ENCODE measurements around the gene ZNF462. TPM values are rescaled to one million over a fixed set of nuclear protein-coding genes. Genes with fewer than 3 reads are reported as not detected.

The ZNF462 gene
- total and polyA plus RNA-seq, 4 donors, result 30.6 to 61.7 (median 41.7) TPM

DNA sequence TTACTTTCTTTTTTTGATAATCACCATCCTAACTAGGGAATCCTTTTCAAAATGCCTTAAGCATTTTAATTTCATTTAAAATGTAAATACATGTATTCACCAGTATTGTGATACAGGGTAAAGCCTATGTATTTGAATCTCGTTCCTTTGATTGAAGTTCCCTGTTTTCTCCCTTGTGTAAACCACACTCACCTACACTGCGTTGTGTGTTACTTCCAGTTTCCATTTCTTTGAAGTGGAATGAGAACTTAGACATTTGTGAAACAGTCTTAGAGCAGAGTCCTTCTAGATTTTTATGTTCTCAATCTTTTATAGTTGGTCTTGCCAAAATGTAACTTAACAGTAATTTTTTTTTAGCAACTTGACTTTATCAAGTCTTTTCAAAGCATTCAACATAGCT lies 101.4 kb downstream of the ZNF462 start:
- H3K36me3 ChIP-seq (ENCODE audit: control insufficient read depth, insufficient read depth, low read length), result no peaks in the 10 kb centered on the region
- H3K4me3 ChIP-seq (ENCODE audit: low read depth, low read length), result no peak overlapping the region
- H3K27ac ChIP-seq (ENCODE audit: low read depth, low read length), result no peak overlapping the region
- H3K4me1 ChIP-seq (ENCODE audit: control insufficient read depth, insufficient read depth, low read length), result no peaks in the 10 kb centered on the region
- no peak for DNase-seq (ENCODE audit: low read depth in 4 of 6, low spot score in 6 of 6)
- WGBS (ENCODE audit: insufficient coverage), result no CpG with 5 or more reads among the region's 2 CpGs
- H3K27me3 ChIP-seq (ENCODE audit: control insufficient read depth, insufficient read depth, low read length), result no peaks in the 10 kb centered on the region
- H3K9me3 ChIP-seq (ENCODE audit: control insufficient read depth, insufficient read depth, low read length), result no peaks in the 10 kb centered on the region

DNA sequence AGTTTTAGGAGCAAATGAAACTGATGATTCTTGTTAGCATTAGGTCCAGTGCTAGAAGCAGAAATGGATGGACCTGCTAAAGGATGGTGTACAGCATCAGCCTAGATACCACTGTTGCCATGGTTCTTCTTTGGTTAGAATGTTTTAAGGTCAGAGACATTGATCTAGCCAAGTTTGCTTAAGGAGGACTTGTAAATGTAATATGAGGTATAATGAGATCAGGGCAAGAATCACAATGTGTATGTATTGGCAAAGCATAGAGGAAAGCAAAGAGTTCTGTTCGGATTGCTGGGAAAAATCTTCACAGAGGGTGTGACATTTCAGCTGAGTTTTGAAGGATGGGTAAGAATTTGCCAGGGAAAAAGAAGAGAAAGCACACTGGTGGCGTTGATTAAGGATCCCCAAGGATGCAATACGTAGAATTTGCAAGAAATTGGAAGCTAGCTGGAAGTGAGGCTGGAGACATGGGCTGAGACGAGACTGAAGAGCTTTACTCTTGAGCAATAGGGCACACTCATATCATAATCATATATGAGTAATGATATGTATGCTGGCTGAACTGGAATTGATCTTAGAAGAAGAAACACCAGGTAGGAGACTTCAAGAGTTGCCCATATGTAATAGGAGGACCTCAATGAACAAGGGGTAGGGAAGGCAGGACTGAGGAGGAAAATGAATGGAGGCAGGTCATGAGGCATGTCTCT lies 102.0 kb downstream of the ZNF462 start:
- Histone ChIP-seq H3K27ac (ENCODE audit: low read depth, low read length) (no peak overlapping the region), H3K4me3 (ENCODE audit: low read depth, low read length) (no peak overlapping the region), H3K27me3 (ENCODE audit: control insufficient read depth, insufficient read depth, low read length) (no peaks in the 10 kb centered on the region), H3K4me1 (ENCODE audit: control insufficient read depth, insufficient read depth, low read length) (no peaks in the 10 kb centered on the region), H3K36me3 (ENCODE audit: control insufficient read depth, insufficient read depth, low read length) (no peaks in the 10 kb centered on the region), H3K9me3 (ENCODE audit: control insufficient read depth, insufficient read depth, low read length) (no peaks in the 10 kb centered on the region)
- DNase-seq (ENCODE audit: low read depth in 4 of 6, low spot score in 6 of 6), result no peak
- 100% methylated on average over 2 of the region's 4 CpGs for WGBS (ENCODE audit: insufficient coverage)

DNA sequence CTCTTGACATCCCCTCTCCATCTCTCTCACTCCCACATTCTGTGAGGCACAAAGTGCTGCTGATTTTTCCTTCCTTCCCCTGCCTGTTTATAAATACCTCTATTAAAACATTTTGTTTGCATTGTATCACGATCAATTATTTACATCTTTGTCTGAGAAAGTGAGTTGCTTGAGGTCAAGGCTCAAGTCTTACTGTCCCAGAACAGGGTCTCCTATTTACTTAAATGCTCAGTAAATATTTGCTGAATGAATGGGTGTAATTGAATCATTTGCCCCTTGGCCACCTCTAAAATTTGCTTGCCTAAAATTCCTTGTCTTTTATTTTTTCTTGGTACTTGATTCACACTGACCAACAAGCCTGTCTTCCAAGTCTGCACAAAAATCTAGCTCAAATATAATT lies 103.5 kb downstream of the ZNF462 start:
- no peaks in the 10 kb centered on the region for H3K36me3 ChIP-seq (ENCODE audit: control insufficient read depth, insufficient read depth, low read length)
- H3K4me3 ChIP-seq (ENCODE audit: low read depth, low read length), result no peak overlapping the region
- H3K27me3 ChIP-seq (ENCODE audit: control insufficient read depth, insufficient read depth, low read length), result no peaks in the 10 kb centered on the region
- H3K9me3 ChIP-seq (ENCODE audit: control insufficient read depth, insufficient read depth, low read length), result no peaks in the 10 kb centered on the region
- no CpG with 5 or more reads among the region's 1 CpG for WGBS (ENCODE audit: insufficient coverage)
- peaks cover 2% of the 10 kb centered on the region for H3K4me1 ChIP-seq (ENCODE audit: control insufficient read depth, insufficient read depth, low read length)
- no peak for DNase-seq (ENCODE audit: low read depth in 4 of 6, low spot score in 6 of 6)
- H3K27ac ChIP-seq (ENCODE audit: low read depth, low read length), result no peak overlapping the region

DNA sequence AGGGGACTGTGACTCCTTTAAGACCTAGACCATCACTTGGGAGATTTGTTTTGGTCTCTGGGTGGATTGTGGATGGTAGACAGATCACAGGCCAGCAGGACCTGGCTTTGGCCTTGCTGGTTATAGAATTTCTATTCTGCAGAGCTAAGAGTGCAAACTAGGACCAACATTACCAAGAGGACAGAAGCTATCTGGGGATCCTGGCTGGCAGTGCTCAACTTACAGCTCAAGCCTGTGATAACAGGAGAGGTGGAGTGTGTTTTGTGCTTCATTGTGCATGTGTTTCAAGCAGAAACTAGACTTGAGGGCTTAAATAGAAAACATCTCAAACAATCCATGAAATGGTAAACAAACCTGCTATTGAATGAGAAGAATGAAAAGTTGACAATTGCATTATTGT lies 106.7 kb downstream of the ZNF462 start:
- no peak overlapping the region for H3K4me3 ChIP-seq (ENCODE audit: low read depth, low read length)
- H3K36me3 ChIP-seq (ENCODE audit: control insufficient read depth, insufficient read depth, low read length), result peaks cover 12% of the 10 kb centered on the region
- H3K27ac ChIP-seq (ENCODE audit: low read depth, low read length), result no peak overlapping the region
- peaks cover 2% of the 10 kb centered on the region for H3K4me1 ChIP-seq (ENCODE audit: control insufficient read depth, insufficient read depth, low read length)
- H3K9me3 ChIP-seq (ENCODE audit: control insufficient read depth, insufficient read depth, low read length), result no peaks in the 10 kb centered on the region
- DNase-seq (ENCODE audit: low read depth in 4 of 6, low spot score in 6 of 6), result no peak
- no peaks in the 10 kb centered on the region for H3K27me3 ChIP-seq (ENCODE audit: control insufficient read depth, insufficient read depth, low read length)

DNA sequence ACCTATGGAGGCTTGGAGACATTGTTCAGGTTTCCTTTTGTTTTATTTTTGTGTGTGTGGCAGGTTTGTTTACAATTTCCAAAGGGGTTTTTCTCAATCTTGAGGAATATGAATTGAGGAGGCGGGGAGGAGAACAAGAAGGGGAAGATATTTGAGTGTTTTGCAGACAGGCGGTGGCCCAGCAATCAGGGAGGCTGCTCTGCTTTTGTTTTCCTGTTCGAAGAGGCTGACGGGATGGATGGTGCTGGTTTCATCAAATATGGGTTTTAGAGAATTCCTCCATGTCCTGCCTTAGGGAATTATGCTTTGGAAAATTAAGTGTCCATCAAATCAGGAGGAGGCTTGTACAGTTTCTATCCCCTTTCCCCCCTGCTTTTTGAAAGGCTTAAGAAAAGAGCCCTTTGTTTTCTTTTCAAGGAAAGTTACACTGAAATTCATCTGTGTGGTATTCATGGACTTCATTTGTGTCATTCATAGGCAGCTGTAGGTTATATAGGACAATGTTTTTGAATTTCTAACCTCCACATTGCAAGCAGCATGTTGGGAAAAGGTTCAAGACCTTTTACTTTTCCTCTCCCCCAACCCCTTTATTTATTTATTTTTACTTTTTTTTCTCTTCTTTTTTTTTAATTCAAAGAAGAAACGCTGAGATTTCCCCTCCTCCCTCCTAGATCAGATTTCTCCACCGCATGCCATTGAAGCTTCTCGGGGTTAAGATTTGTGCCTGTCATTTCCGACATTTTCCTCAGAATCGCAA lies 107.4 kb downstream of the ZNF462 start:
- 52% methylated on average over 3 of the region's 9 CpGs for WGBS (ENCODE audit: insufficient coverage)
- Histone ChIP-seq H3K4me3 (ENCODE audit: low read depth, low read length) (no peak overlapping the region), H3K27ac (ENCODE audit: low read depth, low read length) (peak overlapping the region; percentile 15), H3K36me3 (ENCODE audit: control insufficient read depth, insufficient read depth, low read length) (peaks cover 17% of the 10 kb centered on the region), H3K4me1 (ENCODE audit: control insufficient read depth, insufficient read depth, low read length) (peaks cover 2% of the 10 kb centered on the region), H3K27me3 (ENCODE audit: control insufficient read depth, insufficient read depth, low read length) (no peaks in the 10 kb centered on the region), H3K9me3 (ENCODE audit: control insufficient read depth, insufficient read depth, low read length) (no peaks in the 10 kb centered on the region)
- no peak for DNase-seq (ENCODE audit: low read depth in 4 of 6, low spot score in 6 of 6)

DNA sequence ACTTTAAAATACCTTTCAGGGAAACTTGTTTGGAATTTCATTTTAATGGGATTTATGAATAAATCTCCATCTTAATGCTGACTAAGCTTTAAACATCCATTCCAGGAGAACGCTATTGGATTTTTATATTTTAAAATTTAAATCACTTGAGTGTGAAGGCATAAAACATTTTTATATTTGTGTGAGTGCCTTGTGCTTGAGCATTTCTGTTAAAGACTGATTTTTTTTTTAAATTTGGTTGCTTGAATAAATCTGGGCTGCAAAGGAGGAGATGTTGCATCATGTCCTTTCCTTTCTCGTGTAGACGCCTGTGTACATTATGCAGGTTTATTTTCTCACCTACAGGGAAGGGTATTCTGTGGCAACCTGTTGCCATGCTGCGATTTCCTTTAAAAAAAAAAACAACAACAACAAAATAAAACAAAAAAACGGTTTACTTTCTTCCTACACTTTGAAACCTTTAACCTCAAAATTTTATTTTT lies 108.1 kb downstream of the ZNF462 start:
- Histone ChIP-seq H3K36me3 (ENCODE audit: control insufficient read depth, insufficient read depth, low read length) (peaks cover 21% of the 10 kb centered on the region), H3K4me1 (ENCODE audit: control insufficient read depth, insufficient read depth, low read length) (peaks cover 2% of the 10 kb centered on the region), H3K27me3 (ENCODE audit: control insufficient read depth, insufficient read depth, low read length) (no peaks in the 10 kb centered on the region), H3K27ac (ENCODE audit: low read depth, low read length) (peak overlapping the region; percentile 15), H3K9me3 (ENCODE audit: control insufficient read depth, insufficient read depth, low read length) (no peaks in the 10 kb centered on the region), H3K4me3 (ENCODE audit: low read depth, low read length) (no peak overlapping the region)
- no CpG with 5 or more reads among the region's 5 CpGs for WGBS (ENCODE audit: insufficient coverage)
- DNase-seq (ENCODE audit: low read depth in 4 of 6, low spot score in 6 of 6), result no peak

DNA sequence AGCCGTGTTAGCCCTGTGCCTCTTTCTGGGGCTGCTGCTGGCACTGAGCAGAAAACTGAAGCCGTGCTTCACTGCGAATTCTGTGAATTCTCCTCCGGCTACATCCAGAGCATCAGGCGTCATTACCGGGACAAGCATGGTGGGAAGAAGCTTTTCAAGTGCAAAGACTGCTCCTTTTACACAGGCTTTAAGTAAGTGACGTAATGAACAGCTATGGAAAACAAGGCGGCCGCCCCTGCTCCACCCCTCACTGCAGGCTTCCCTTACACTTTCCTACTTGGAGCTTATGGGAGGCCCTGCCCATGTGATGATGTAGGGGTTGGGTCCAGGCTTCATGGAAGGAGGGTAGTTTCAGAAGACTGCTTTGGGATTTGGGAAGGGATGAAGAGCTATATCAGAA lies 109.1 kb downstream of the ZNF462 start:
- Histone ChIP-seq H3K27me3 (ENCODE audit: control insufficient read depth, insufficient read depth, low read length) (no peaks in the 10 kb centered on the region), H3K27ac (ENCODE audit: low read depth, low read length) (no peak overlapping the region), H3K4me3 (ENCODE audit: low read depth, low read length) (no peak overlapping the region), H3K36me3 (ENCODE audit: control insufficient read depth, insufficient read depth, low read length) (peaks cover 26% of the 10 kb centered on the region), H3K9me3 (ENCODE audit: control insufficient read depth, insufficient read depth, low read length) (no peaks in the 10 kb centered on the region), H3K4me1 (ENCODE audit: control insufficient read depth, insufficient read depth, low read length) (peaks cover 2% of the 10 kb centered on the region)
- 89% methylated on average over 6 of the region's 9 CpGs for WGBS (ENCODE audit: insufficient coverage)
- no peak for DNase-seq (ENCODE audit: low read depth in 4 of 6, low spot score in 6 of 6)

DNA sequence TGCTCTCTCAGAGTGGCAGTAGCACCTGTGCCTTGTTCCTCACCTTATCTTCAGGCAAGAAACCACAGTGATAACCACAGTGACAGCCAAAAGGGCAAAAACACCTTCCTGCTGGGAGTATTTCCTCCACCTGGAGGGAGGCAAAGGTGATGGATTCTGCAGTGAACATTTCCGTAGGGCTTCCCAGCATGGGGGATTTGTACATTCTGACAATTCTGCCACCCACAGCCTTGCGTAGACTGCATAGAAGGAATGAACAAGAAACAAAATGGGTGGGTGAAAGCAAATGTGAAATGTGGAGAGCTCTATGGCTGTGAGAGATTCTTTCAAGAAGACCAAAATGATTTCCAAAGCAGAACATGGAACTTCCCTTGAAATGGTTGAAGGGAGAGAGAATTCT lies 111.4 kb downstream of the ZNF462 start:
- 80% methylated on average over 1 of the region's 2 CpGs for WGBS (ENCODE audit: insufficient coverage)
- DNase-seq (ENCODE audit: low read depth in 4 of 6, low spot score in 6 of 6), result no peak
- Histone ChIP-seq H3K9me3 (ENCODE audit: control insufficient read depth, insufficient read depth, low read length) (no peaks in the 10 kb centered on the region), H3K27ac (ENCODE audit: low read depth, low read length) (no peak overlapping the region), H3K4me1 (ENCODE audit: control insufficient read depth, insufficient read depth, low read length) (peaks cover 2% of the 10 kb centered on the region), H3K36me3 (ENCODE audit: control insufficient read depth, insufficient read depth, low read length) (peaks cover 31% of the 10 kb centered on the region), H3K4me3 (ENCODE audit: low read depth, low read length) (no peak overlapping the region), H3K27me3 (ENCODE audit: control insufficient read depth, insufficient read depth, low read length) (no peaks in the 10 kb centered on the region)

DNA sequence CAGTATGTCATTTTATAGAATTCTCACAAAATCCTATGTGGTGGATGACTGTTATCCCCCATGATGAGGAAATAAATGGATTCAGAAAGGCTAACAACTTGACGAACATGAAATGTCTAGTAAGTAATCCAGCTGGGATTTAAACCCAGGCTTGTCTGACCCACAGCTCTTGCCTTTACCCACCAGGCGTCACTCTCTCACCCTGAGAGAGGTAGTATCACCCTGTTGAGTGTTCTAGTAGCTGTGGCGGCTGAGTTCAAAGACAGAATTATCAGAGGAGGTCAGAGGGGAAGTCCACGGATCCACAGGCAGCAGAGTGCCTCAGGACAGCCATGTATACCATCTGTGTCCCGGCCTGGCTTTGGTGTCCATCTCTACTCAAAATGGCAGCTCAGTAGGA lies 113.8 kb downstream of the ZNF462 start:
- H3K27me3 ChIP-seq (ENCODE audit: control insufficient read depth, insufficient read depth, low read length), result no peaks in the 10 kb centered on the region
- no peaks in the 10 kb centered on the region for H3K4me1 ChIP-seq (ENCODE audit: control insufficient read depth, insufficient read depth, low read length)
- WGBS (ENCODE audit: insufficient coverage), result 93% methylated on average over 3 of the region's 5 CpGs
- H3K27ac ChIP-seq (ENCODE audit: low read depth, low read length), result no peak overlapping the region
- H3K4me3 ChIP-seq (ENCODE audit: low read depth, low read length), result no peak overlapping the region
- no peaks in the 10 kb centered on the region for H3K9me3 ChIP-seq (ENCODE audit: control insufficient read depth, insufficient read depth, low read length)
- H3K36me3 ChIP-seq (ENCODE audit: control insufficient read depth, insufficient read depth, low read length), result peaks cover 32% of the 10 kb centered on the region
- DNase-seq (ENCODE audit: low read depth in 4 of 6, low spot score in 6 of 6), result no peak
